Loucy (cell line): ENCODE results near the gene OSM.

Source experiments
- CTCF ChIP-seq: fragments of 200-600 bp; sonication (generic); conservative IDR thresholded peaks from 2 replicates; pipeline ENCODE4 v1.5.1; 2014; ENCODE audit warnings: mild to moderate bottlenecking, antibody characterized with exemption, low read length
- EZH2phosphoT487 ChIP-seq: fragments of 200-600 bp; IDR thresholded peaks from 2 replicates; pipeline ENCODE4 v1.6.1; 2018; ENCODE audit warnings: antibody characterized with exemption, mild to moderate bottlenecking, moderate library complexity, borderline replicate concordance

- no peak for TF ChIP-seq CTCF
- TF ChIP-seq EZH2phosphoT487, result no peak
These were observed 43.3 kb downstream of the OSM start for GRCh38 chr22:30223303-30223702.
